Erythroblast (primary cell): ENCODE results near the gene DST.

ENCODE experiments used
- DNase-seq, 2 experiments: peaks; one replicate each; lab custom pipeline; 2025; lab: John Stamatoyannopoulos, UW
- GATA1 ChIP-seq: IDR thresholded peaks from 2 replicates; pipeline ENCODE4 v1.6.1; 2011; ENCODE audit warnings: low read depth, mild to moderate bottlenecking, control low read depth, low read length, moderate library complexity
- POLR2A ChIP-seq: IDR thresholded peaks from 2 replicates; pipeline ENCODE4 v1.6.1; 2011; ENCODE audit warnings: mild to moderate bottlenecking, low read length

DST gene

DNA sequence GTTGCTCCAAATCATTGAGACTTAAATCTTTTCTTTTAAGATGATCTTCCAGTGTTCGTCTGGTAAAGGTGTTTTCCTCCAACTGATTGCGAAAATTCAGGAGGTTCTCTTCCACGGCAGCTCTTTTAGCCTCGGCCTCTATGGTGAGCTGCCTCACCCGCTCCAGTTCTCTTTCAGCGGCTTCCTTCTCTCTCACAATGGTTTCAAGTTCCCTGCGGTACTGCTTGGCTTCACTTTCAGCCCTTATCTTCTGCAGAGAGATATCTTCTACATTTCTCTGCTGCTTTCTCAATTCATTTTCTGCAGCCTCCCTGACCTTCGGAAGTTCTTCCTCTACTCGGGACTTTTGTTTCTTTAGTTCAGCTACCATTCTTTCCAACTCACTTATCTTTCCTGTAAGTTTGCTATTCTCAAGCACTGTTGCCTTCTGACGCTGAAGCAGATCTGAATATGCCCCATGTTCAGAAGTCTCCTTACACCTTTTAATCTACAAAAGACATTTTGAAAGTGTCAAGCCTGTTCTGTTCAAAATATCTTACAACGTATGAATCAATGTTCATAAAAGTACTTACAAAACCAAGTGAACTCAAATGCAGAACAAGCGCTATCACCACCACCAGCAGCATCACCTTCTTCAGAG is 22.3 kb downstream of the DST start:
- TF ChIP-seq GATA1 (no peak), POLR2A (no peak)
- no peak for DNase-seq

- no peak for DNase-seq
- TF ChIP-seq POLR2A (no peak), GATA1 (no peak)
Measured at GRCh38 chr6:56618050-56618449, 24.6 kb downstream of the DST start.

- no peak for DNase-seq
- TF ChIP-seq GATA1 (no peak), POLR2A (no peak)
Measured at GRCh38 chr6:56616967-56617366, 25.7 kb downstream of the DST start.

DNA sequence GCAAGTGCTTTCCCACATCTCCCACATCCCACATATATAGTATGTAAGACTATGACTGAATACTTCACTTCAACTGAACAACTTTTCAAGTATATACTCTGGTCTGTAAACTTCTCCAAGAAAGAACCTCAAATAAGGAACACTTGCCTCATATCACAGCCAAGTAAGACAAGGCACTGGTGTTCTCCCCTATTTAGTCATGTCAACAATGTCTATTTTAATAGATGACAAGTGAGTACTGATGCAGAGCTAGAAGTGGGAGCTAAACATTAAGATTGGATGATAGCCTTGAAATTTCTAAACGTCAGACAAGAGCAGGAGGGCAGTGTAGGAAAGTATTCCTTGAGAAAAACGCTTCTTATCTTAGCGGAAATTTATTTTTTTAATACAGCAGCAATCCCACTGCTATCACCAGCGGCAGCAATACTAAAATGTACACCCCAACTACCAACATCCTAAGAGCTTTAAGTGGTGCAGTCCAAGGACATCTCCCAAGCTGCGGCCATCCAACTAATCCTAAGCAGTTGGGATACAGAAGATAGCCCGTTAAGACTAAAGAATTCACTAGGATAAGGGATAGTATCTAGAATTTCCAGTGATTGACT is 29.3 kb downstream of the DST start:
- TF ChIP-seq POLR2A (no peak), GATA1 (no peak)
- no peak for DNase-seq

GRCh38 chr6:56608332-56608731 is 34.4 kb downstream of the DST start:
- no peak for DNase-seq
- TF ChIP-seq GATA1: no peak
- no peak for TF ChIP-seq POLR2A

GRCh38 chr6:56607111-56607752 is 35.5 kb downstream of the DST start:
- TF ChIP-seq GATA1 (no peak), POLR2A (no peak)
- DNase-seq: no peak

DNA sequence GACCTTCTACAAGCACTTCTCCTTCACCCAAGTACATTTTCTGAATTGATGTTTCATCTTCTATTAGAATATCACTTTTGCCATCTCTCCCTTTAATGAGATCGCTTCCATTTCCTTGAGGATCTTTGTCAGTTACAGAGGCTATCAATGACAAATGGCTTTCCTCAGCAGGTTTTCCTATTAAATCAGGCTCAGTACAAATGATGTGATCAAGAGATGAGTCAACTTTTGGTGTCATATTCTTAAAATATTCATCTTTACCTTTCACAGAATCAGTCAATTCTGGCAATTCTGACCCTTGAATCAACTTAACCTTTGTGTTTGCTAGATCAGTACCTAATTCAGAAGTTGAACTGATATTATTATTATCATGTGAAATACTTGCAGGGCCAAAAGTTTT is 37.3 kb downstream of the DST start:
- TF ChIP-seq POLR2A (no peak), GATA1 (no peak)
- DNase-seq: no peak

DNA sequence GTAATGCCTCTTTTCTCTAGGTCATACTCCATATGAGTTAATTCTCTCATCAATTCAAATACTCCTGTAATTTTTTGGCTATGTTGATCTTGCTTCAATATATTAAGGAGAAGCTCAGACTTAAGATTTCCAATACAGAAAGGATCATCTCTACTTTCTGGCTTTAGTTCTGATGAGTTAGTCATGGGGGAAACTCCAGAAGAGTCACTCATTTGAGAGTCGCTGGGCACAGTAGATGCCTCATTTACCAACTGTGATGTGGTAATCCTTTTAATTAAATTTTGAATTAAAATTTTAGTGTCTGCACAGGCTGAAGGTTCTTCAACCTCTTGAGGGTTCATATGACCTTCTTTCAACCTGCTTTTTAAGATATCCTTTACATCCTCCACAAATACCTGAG is 38.5 kb downstream of the DST start:
- TF ChIP-seq GATA1 (no peak), POLR2A (no peak)
- DNase-seq: no peak

- TF ChIP-seq POLR2A (no peak), GATA1 (no peak)
- DNase-seq: no peak
Measured at GRCh38 chr6:56601390-56601789, 41.3 kb downstream of the DST start.

- TF ChIP-seq GATA1 (no peak), POLR2A (no peak)
- DNase-seq: peak; percentile 54 to 74
Measured at GRCh38 chr6:56595490-56596122, 47.1 kb downstream of the DST start.

DNA sequence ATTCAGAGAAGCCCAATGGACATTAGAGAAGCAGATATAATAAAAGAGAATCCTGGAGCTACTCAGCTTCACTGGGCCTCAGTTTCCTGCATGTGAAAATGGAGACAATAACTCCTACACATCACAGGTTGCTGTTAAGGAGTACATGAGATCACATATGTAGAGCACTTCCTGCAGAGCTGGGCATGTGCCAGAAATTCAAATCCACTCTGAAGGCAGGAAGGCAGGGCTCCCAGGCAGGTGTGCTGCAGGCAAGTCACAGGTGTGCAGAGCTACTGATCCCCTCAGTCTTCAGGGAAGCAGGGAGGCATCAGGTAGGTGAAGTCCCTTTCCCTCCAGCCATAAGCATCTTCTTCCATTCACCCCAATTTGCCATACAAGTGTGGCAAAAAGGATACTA is 48.0 kb downstream of the DST start:
- DNase-seq: no peak

DNA sequence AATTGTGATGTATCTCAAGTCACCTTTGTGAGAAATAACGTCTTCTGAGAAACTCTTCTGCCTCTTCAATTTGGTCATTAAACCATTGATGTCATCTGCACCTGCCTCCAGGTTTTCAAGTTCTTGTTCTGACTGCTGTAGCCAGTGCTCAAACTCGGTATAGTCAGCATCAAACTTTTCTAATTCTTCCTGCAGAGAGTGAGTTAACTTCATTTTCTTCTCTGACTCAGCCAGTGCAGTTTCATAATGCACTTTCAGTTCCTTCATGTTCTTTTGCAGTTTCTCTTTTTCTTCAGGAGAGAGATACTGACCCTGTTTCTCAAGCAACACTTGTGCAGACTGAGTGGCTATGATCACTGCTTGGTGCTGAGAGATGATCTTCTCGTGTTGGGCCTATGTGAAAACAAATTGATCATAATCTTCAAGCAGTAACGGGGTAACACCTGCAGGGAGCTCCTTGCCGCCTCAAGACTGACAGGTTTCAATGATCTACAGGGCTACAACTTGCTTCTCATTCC is 48.8 kb downstream of the DST start:
- no peak for TF ChIP-seq POLR2A
- no peak for TF ChIP-seq GATA1
- DNase-seq: no peak

More for the DNA sequence above, 48.0 kb downstream of the DST start:
- no peak for TF ChIP-seq GATA1
- TF ChIP-seq POLR2A: no peak

- no peak for DNase-seq
- TF ChIP-seq POLR2A: no peak
- TF ChIP-seq GATA1: no peak
Measured at GRCh38 chr6:56582236-56582635, 60.5 kb downstream of the DST start.
